ENCODE data around the gene MRGPRD. TPM values are rescaled to one million over a fixed set of nuclear protein-coding genes. Genes with fewer than 3 reads are reported as not detected.

MRGPRD gene
- total RNA-seq, 1 experiment from 2014 or later = not detected

DNA sequence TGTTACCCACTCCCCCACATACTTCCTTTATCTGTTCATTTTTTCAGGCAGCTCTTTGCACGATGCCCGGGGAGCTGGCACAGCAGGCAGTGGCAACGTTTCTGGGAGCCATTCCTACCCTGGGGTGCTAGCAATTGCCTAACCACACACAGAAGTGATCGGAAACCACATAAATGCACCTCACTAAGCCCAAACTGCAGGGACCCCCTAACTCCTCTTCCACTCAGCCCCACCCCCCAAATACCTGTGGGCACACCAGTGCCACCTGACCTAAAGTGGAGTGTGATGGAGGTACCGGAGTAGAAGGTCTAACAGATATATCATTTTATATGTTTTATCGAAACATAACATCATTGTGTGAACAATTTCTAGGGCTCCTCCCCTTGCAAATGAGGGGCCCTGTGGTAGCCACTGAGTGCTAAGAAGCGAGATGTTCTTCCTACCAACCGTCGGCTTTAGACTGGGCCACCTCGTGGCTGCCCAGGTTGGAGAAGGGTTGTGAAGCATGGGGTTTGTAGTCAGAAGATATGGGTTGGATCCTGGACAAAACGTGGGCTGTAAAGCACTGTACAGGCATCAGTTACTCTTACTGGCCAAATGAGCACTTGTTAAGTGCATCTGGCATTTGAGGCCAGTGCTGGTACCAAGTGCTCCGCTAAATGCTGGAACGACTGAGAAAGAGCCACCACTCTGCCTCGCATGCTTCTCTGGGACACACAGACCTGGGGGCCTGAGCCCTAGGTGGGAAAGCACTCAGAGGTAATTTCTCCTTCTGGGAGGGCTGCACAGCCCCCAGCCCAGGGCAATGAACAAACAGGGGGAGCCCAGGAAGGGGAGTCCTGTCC, 2.8 kb downstream of the MRGPRD start:
- no peak for ATAC-seq
- Histone ChIP-seq H3K27ac (ENCODE audit: low read depth, low read length) (no peak overlapping the region), H2AFZ (ENCODE audit: low read depth, low read length, poor library complexity, severe bottlenecking) (no peak overlapping the region), H3K36me3 (ENCODE audit: control insufficient read depth in 1 of 2, insufficient read depth in 2 of 2, low read length in 2 of 2) (no peaks in the 10 kb centered on the region), H3K4me3 (replicated peaks in 1 of 2; ENCODE audit: low read depth in 1 of 2, low read length in 2 of 2) (no peak overlapping the region), H4K20me1 (ENCODE audit: insufficient read depth) (no peaks in the 10 kb centered on the region), H3K79me2 (ENCODE audit: insufficient read depth, low read length) (no peaks in the 10 kb centered on the region), H3K9ac (ENCODE audit: low read length) (no peak overlapping the region), H3K4me2 (ENCODE audit: low read length) (no peak overlapping the region), H3K27me3 (ENCODE audit: insufficient read depth, low read length) (no peaks in the 10 kb centered on the region), H3K4me1 (ENCODE audit: control insufficient read depth in 1 of 2, insufficient read depth in 2 of 2, low read length in 2 of 2) (peaks cover 0 to 5% of the 10 kb centered on the region in 2 experiments; a peak in 1 of 4 replicates), H3K9me2 (ENCODE audit: insufficient read depth) (no peaks in the 10 kb centered on the region), H3K9me3 (ENCODE audit: control insufficient read depth in 1 of 2, insufficient read depth in 1 of 2, low read depth in 1 of 2, low read length in 2 of 2) (peaks cover 0 to 3% of the 10 kb centered on the region in 2 experiments; a peak in 1 of 4 replicates)
- ChIA-PET RAD21 (ENCODE audit: low non-redundant PET in 1 of 2, low total read pairs in 2 of 2, uncharacterized antibody in 2 of 2, unreplicated experiment in 2 of 2) (no interaction called here), POLR2A (no interaction called here), CTCF (no interaction called here)
- TF ChIP-seq POLR2AphosphoS5 (IDR thresholded peaks at IDR 0.05; ENCODE audit: low read depth, low read length) = no peak
- no peak for TF ChIP-seq EGR1 (IDR thresholded peaks at IDR 0.05; ENCODE audit: low read depth)
- no peak for TF ChIP-seq MAX (IDR thresholded peaks at IDR 0.05)
- no peak for TF ChIP-seq POLR2A (IDR thresholded peaks at IDR 0.05; ENCODE audit: borderline replicate concordance, extremely low read depth, insufficient read depth, insufficient read length)
- no peak for TF ChIP-seq SIN3A (IDR thresholded peaks at IDR 0.05; ENCODE audit: low read depth)
- no peak for TF ChIP-seq ATF3 (IDR thresholded peaks at IDR 0.05)
- BruUV-seq (replicated peaks) = no TSS peak
- no peak for DNase-seq (ENCODE audit: low read depth, low spot score)
- intact Hi-C loops (cut with micrococcal nuclease) = no loop called here

DNA sequence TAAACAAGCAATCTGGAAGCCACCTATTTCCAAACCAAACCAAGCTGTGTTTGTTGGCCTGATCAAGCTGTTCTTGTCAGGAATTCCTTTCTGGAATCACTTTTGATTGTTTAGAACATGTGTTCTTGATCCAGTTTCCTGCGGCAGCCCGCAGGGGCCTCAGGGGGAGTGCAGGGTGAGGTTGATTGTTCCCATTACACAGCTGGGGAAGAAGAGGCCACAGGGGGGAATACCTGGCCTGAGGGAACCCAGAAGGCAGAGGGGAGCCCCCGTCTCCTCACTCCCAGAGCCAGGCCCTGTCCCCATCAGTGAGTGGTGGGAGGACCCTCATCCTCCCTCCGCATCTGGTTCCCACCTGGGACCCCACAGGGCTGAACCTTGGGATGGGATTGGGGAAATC, 4.2 kb downstream of the MRGPRD start:
- RAD21 ChIA-PET (ENCODE audit: low non-redundant PET in 1 of 2, low total read pairs in 2 of 2, uncharacterized antibody in 2 of 2, unreplicated experiment in 2 of 2) = no interaction called here
- H3K4me1 ChIP-seq (ENCODE audit: control insufficient read depth in 1 of 2, insufficient read depth in 2 of 2, low read length in 2 of 2) = peaks cover 0 to 5% of the 10 kb centered on the region in 2 experiments; a peak in 1 of 4 replicates
- BruUV-seq (replicated peaks) = no TSS peak
- H2AFZ ChIP-seq (ENCODE audit: low read depth, low read length, poor library complexity, severe bottlenecking) = no peak overlapping the region
- no peak overlapping the region for H3K27ac ChIP-seq (ENCODE audit: low read depth, low read length)
- H3K79me2 ChIP-seq (ENCODE audit: insufficient read depth, low read length) = no peaks in the 10 kb centered on the region
- POLR2A ChIA-PET = no interaction called here
- no peak for ATAC-seq
- TF ChIP-seq RAD21 (IDR thresholded peaks at IDR 0.05; ENCODE audit: low read depth) (no peak), REST (IDR thresholded peaks at IDR 0.05; ENCODE audit: low read depth) (no peak), EZH2phosphoT487 (IDR thresholded peaks at IDR 0.05; ENCODE audit: borderline replicate concordance) (no peak), EZH2 (IDR thresholded peaks at IDR 0.05) (no peak), ELF1 (IDR thresholded peaks at IDR 0.05; ENCODE audit: borderline replicate concordance, low read depth) (no peak), YY1 (IDR thresholded peaks at IDR 0.05; ENCODE audit: extremely low read depth, insufficient replicate concordance, low read depth, low read length) (no peak), ZBTB33 (IDR thresholded peaks at IDR 0.05; ENCODE audit: extremely low read depth, insufficient replicate concordance, low read length) (no peak), TCF7L2 (IDR thresholded peaks at IDR 0.05; ENCODE audit: borderline replicate concordance, extremely low read depth, insufficient read depth, insufficient read length) (no peak)
- no peaks in the 10 kb centered on the region for H3K36me3 ChIP-seq (ENCODE audit: control insufficient read depth in 1 of 2, insufficient read depth in 2 of 2, low read length in 2 of 2)
- H3K9me3 ChIP-seq (ENCODE audit: control insufficient read depth in 1 of 2, insufficient read depth in 1 of 2, low read depth in 1 of 2, low read length in 2 of 2) = no peaks in the 10 kb centered on the region
- DNase-seq (ENCODE audit: low read depth, low spot score) = no peak
- intact Hi-C loops (cut with micrococcal nuclease) = no loop called here
- H3K4me3 ChIP-seq (replicated peaks in 1 of 2; ENCODE audit: low read depth in 1 of 2, low read length in 2 of 2) = no peak overlapping the region
- no peak overlapping the region for H3K4me2 ChIP-seq (ENCODE audit: low read length)
- CTCF ChIA-PET = no interaction called here
- H4K20me1 ChIP-seq (ENCODE audit: insufficient read depth) = no peaks in the 10 kb centered on the region
- H3K9me2 ChIP-seq (ENCODE audit: insufficient read depth) = no peaks in the 10 kb centered on the region
- H3K27me3 ChIP-seq (ENCODE audit: insufficient read depth, low read length) = no peaks in the 10 kb centered on the region
- H3K9ac ChIP-seq (ENCODE audit: low read length) = no peak overlapping the region

All from HCT116 (cell line).